K562 (cell line): ENCODE measurements around the gene RNF31. TPM values are rescaled to one million over a fixed set of nuclear protein-coding genes. Genes with fewer than 3 reads are reported as not detected.

ENCODE experiments used
- ATAC-seq: fragments of 200-7000 bp; cut with Tn5 transposase; 3 replicates; pipeline ENCODE4 v1.9.1; 2020; ENCODE audit warnings: moderate library complexity
- BruUV-seq: library from RNA; stranded (reverse); fragments of 400-500 nt; replicated peaks from 2 replicates; lab custom pipeline; 2021; lab: Mats Ljungman, UMichigan
- CTCF ChIA-PET: fragments of 300-600 bp; formaldehyde crosslinking; extraction: SDS; loops from one replicate; lab custom pipeline; 2021; ENCODE audit warnings: low intra/inter-chr PET ratio; lab: Yijun Ruan, JAX
- POLR2A ChIA-PET: fragments of 300-600, 350-650 bp; sonication (Branson Sonifier 250); formaldehyde crosslinking; extraction: SDS; loops from one replicate; lab custom pipeline; 2021; ENCODE audit warnings: antibody characterized with exemption, inconsistent platforms; lab: Yijun Ruan, JAX
- DNase-seq, 4 experiments: peaks; one replicate each; pipeline versions ENCODE4 v3.0.0 to v3.0.0-alpha.2; 2011 to 2018; ENCODE audit warnings: low spot score in 3 of 4, mixed read lengths in 3 of 4; ENCODE audit errors: extremely low read depth in 1 of 4
- FAIRE-seq: peaks from 2 replicates; lab custom pipeline; 2011; peaks lifted over from hg19 to GRCh38; lab: Jason Lieb, UNC
- H2AFZ ChIP-seq: 2 replicates; pipeline ENCODE4 v1.6.0; 2011; ENCODE audit warnings: low read depth, low read length, control low read depth, inconsistent platforms
- H3K27ac ChIP-seq: fragments of 200-600 bp; 3 replicates; pipeline ENCODE4 v1.8.0; 2011; ENCODE audit warnings: low read depth, mild to moderate bottlenecking, control low read depth, inconsistent platforms, low read length, moderate library complexity, mixed read lengths; ENCODE audit errors: extremely low read depth
- H3K27me3 ChIP-seq, 2 experiments: fragments of 300-600 bp in 1 of 2; 2 replicates in 1 of 2; 3 replicates in 1 of 2; pipeline versions ENCODE4 v1.6.0 to v1.8.0; 2011; ENCODE audit warnings: inconsistent platforms in 2 of 2, low read length in 2 of 2, mild to moderate bottlenecking in 1 of 2, mixed read lengths in 1 of 2, moderate library complexity in 1 of 2; ENCODE audit not compliant: control insufficient read depth in 2 of 2, insufficient read depth in 2 of 2
- H3K36me3 ChIP-seq: fragments of 300-600 bp; 3 replicates; pipeline ENCODE4 v1.8.0; 2011; ENCODE audit warnings: mild to moderate bottlenecking, low read length, inconsistent platforms; ENCODE audit not compliant: control insufficient read depth, insufficient read depth
- H3K4me1 ChIP-seq, 2 experiments: fragments of 200-600 bp in 1 of 2; replicated peaks in 1 of 2; 2 replicates in 1 of 2; 3 replicates in 1 of 2; pipeline versions ENCODE4 v1.5.1 to v1.8.0; 2011; ENCODE audit warnings: inconsistent platforms in 2 of 2, low read length in 2 of 2, mild to moderate bottlenecking in 1 of 2, mixed read lengths in 1 of 2, moderate library complexity in 1 of 2; ENCODE audit not compliant: control insufficient read depth in 2 of 2, insufficient read depth in 2 of 2
- H3K4me2 ChIP-seq: 2 replicates; pipeline ENCODE4 v1.6.1; 2011; ENCODE audit warnings: low read length, control low read depth, inconsistent platforms, mixed read lengths; ENCODE audit not compliant: insufficient read depth
- H3K4me3 ChIP-seq: fragments of 200-600 bp; sonication (generic), shearing (Covaris generic); 2 replicates; pipeline ENCODE4 v1.5.1; 2016; ENCODE audit warnings: control low read depth, inconsistent platforms
- H3K79me2 ChIP-seq: fragments of 200-600 bp; 3 replicates; pipeline ENCODE4 v1.8.0; 2011; ENCODE audit warnings: low read length, inconsistent platforms; ENCODE audit not compliant: control insufficient read depth, insufficient read depth
- H3K9ac ChIP-seq, 2 experiments: 2 replicates each; pipeline versions ENCODE4 v1.6.0 to v1.6.1; 2011; ENCODE audit warnings: low read depth in 2 of 2, low read length in 2 of 2, control low read depth in 1 of 2, inconsistent platforms in 1 of 2, mild to moderate bottlenecking in 1 of 2, mixed read lengths in 1 of 2; ENCODE audit not compliant: insufficient read depth in 1 of 2
- H3K9me1 ChIP-seq: one replicate; pipeline ENCODE4 v1.6.0; 2011; ENCODE audit warnings: inconsistent platforms, mild to moderate bottlenecking, low read length, moderate library complexity; ENCODE audit not compliant: control insufficient read depth, insufficient read depth
- H3K9me3 ChIP-seq: replicated peaks from 2 replicates; pipeline ENCODE4 v1.5.1; 2011; ENCODE audit warnings: low read depth, low read length, inconsistent platforms; ENCODE audit not compliant: control insufficient read depth, insufficient read depth
- H4K20me1 ChIP-seq: replicated peaks from 2 replicates; pipeline ENCODE4 v1.6.1; 2011; ENCODE audit warnings: low read length, inconsistent platforms, mixed read lengths; ENCODE audit not compliant: control insufficient read depth, insufficient read depth
- BRF1 ChIP-seq: IDR thresholded peaks from 3 replicates; pipeline ENCODE4 v1.6.1; 2011; ENCODE audit warnings: borderline replicate concordance, mild to moderate bottlenecking; ENCODE audit not compliant: insufficient read length; ENCODE audit errors: extremely low read depth
- CEBPB ChIP-seq: fragments of 450-650 bp; IDR thresholded peaks from 2 replicates; pipeline ENCODE4 v1.6.1; 2016; ENCODE audit warnings: missing genetic modification characterization, missing compliant biosample characterization
- DIDO1 ChIP-seq: fragments of 450-650 bp; IDR thresholded peaks from 2 replicates; pipeline ENCODE4 v1.6.1; 2016; ENCODE audit warnings: low read depth, missing biosample characterization, missing genetic modification characterization
- DNMT1 ChIP-seq: fragments of 450-650 bp; IDR thresholded peaks from 2 replicates; pipeline ENCODE4 v1.6.1; 2016; ENCODE audit warnings: antibody characterized with exemption, mild to moderate bottlenecking
- FOXJ2 ChIP-seq: fragments of 200-800 bp; sonication (Bioruptor generic); IDR thresholded peaks from 2 replicates; pipeline ENCODE4 v1.6.1; 2016; ENCODE audit warnings: missing genetic modification characterization, missing compliant biosample characterization
- GABPA ChIP-seq: fragments of 200-800 bp; sonication (Bioruptor generic); conservative IDR thresholded peaks from 2 replicates; pipeline ENCODE4 v1.6.1; 2016; ENCODE audit warnings: low read depth, missing genetic modification characterization, missing compliant biosample characterization
- GTF2A2 ChIP-seq: IDR thresholded peaks from 2 replicates; pipeline ENCODE4 v1.6.1; 2016; ENCODE audit warnings: mild to moderate bottlenecking, missing genetic modification characterization, missing compliant biosample characterization
- GTF2E2 ChIP-seq: fragments of 200-800 bp; sonication (Bioruptor generic); IDR thresholded peaks from 2 replicates; pipeline ENCODE4 v1.6.1; 2016; ENCODE audit warnings: missing genetic modification characterization, missing compliant biosample characterization
- HCFC1 ChIP-seq: IDR thresholded peaks from 2 replicates; pipeline ENCODE4 v1.6.1; 2012; ENCODE audit warnings: low read depth, low read length, improper control_type of control experiment
- HMGN3 ChIP-seq: IDR thresholded peaks from 2 replicates; pipeline ENCODE4 v1.6.1; 2011; ENCODE audit warnings: borderline replicate concordance, low read depth, mild to moderate bottlenecking, mixed read lengths, low read length; ENCODE audit not compliant: insufficient read length; ENCODE audit errors: extremely low read depth
- JUN ChIP-seq, 2 experiments: sonication (generic) in 1 of 2; formaldehyde crosslinking in 1 of 2; IDR thresholded peaks; 2 replicates each; pipeline versions ENCODE4 v1.6.1 to v1.8.0; 2012 to 2022; ENCODE audit warnings: borderline replicate concordance in 2 of 2, mild to moderate bottlenecking in 2 of 2, improper control_type of control experiment in 1 of 2, low read depth in 1 of 2, low read length in 1 of 2, missing genetic modification reagents in 1 of 2
- NBN ChIP-seq: fragments of 450-650 bp; IDR thresholded peaks from 2 replicates; pipeline ENCODE4 v1.6.1; 2016; ENCODE audit warnings: low read depth, mild to moderate bottlenecking
- RBM22 ChIP-seq: fragments of 200-400 bp; formaldehyde crosslinking; IDR thresholded peaks from 2 replicates; pipeline ENCODE4 v1.6.1; 2018; ENCODE audit warnings: low read length, low read depth; ENCODE audit not compliant: poor library complexity, severe bottlenecking
- RNF2 ChIP-seq: sonication (generic); IDR thresholded peaks from 2 replicates; pipeline ENCODE4 v1.6.1; 2016
- TCF7 ChIP-seq: sonication (generic); IDR thresholded peaks from 2 replicates; pipeline ENCODE4 v1.6.1; 2016; ENCODE audit warnings: antibody characterized with exemption, borderline replicate concordance
- XRCC3 ChIP-seq: fragments of 450-650 bp; IDR thresholded peaks from 2 replicates; pipeline ENCODE4 v1.6.1; 2017; ENCODE audit warnings: mild to moderate bottlenecking, moderate library complexity
- ZNF644 ChIP-seq: fragments of 200-800 bp; sonication (Bioruptor generic); IDR thresholded peaks from 2 replicates; pipeline ENCODE4 v1.6.1; 2016; ENCODE audit warnings: low read depth, missing genetic modification characterization, missing compliant biosample characterization
- WGBS: fragments of 100-300 bp; shearing (Covaris generic); methylation state at CpG from one replicate; pipeline ENCODE4 v1.1.6; 2016; ENCODE audit warnings: low coverage, mixed read lengths; ENCODE audit not compliant: insufficient coverage; ENCODE audit errors: missing lambda C conversion rate; 5-methylcytosine and 5-hydroxymethylcytosine counted together
- in situ Hi-C: fragments of 300-500 bp; cut with MboI; formaldehyde crosslinking; loops from 4 replicates; pipeline ENCODE4 v1.15.0; 2018; ENCODE audit warnings: inconsistent platforms, mixed read lengths
- intact Hi-C: fragments of 100-400 bp; cut with micrococcal nuclease; formaldehyde crosslinking; loops from 2 replicates; pipeline ENCODE4 v1.14.2; 2022
- polyA plus RNA-seq, 8 experiments: library from polyadenylated mRNA; depleted of rRNA in 4 of 8; stranded (reverse) in 5 of 8; unstranded in 3 of 8; fragments of >200 nt; fragmentation: Nextera tagmentation in 2 of 8; fragmentation: Illumina TruSeq in 1 of 8; extraction: Ambion mirVana in 2 of 8; extraction: Trizol in 1 of 8; gene quantifications; 2 replicates each; pipeline versions ENCODE4 v1.2.1 to v1.2.3, GENCODE V29; 2011 to 2014; ENCODE audit warnings: inconsistent platforms in 1 of 8, missing spikeins in 1 of 8
- total RNA-seq, 7 experiments: library from RNA; depleted of rRNA in 6 of 7; stranded (reverse); fragments of >200 nt in 6 of 7; fragmentation: Illumina TruSeq in 2 of 7; extraction: Trizol in 2 of 7; gene quantifications; 2 replicates each; pipeline versions ENCODE4 v1.2.1 to v1.2.3, GENCODE V29; 2011 to 2021; ENCODE audit warnings: low replicate concordance in 1 of 7
- TF ChIP-seq, protein P1 (sequence below): fragments of 250-450 bp; sonication (Bioruptor Pico); IDR thresholded peaks from 2 replicates; pipeline ENCODE4 v1.6.1; 2021; ENCODE audit warnings: mild to moderate bottlenecking
- TF ChIP-seq, protein P2 (sequence below): fragments of 250-450 bp; sonication (Bioruptor Pico); IDR thresholded peaks from 2 replicates; pipeline ENCODE4 v1.8.0; 2021; ENCODE audit warnings: moderate library complexity, mild to moderate bottlenecking, inconsistent platforms

RNF31 gene
- total and polyA plus RNA-seq, 9 of the 15 experiments (the other 6 are each of a cell fraction or from before 2014, with no cell fraction given): 3.1 to 47.6 (median 19.1) TPM

DNA sequence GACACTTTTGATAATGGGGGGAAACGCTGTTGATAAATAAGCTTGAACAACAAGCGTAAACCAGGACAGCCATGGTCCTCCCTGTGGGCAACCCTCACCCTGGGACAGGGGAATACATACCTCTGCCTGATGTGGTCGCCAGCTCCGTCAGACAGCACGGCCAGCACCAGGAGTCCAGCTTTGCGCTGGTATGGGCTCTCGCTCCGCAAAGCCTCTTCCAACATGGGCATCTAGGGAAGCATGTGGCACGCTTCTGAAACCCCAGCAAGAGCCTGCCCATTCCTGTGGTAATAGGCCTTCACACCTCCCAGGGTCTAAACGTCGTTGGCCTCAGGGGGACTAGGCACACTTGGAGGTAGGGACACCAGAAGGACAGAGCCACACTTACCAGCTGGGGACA lies 38.4 kb downstream of the RNF31 start:
- CTCF ChIA-PET: no interaction called here
- H3K79me2 ChIP-seq: peaks cover 18% of the 10 kb centered on the region

More for the DNA sequence above, 38.4 kb downstream of the RNF31 start:
- peaks cover 0 to 21% of the 10 kb centered on the region in 2 experiments; a peak in 3 of 5 replicates for H3K4me1 ChIP-seq
- intact Hi-C loops (no loop called here), in situ Hi-C loops (no loop called here)
- no peak overlapping the region for H3K9ac ChIP-seq
- H3K27ac ChIP-seq: no peak overlapping the region
- no peak overlapping the region for H3K4me2 ChIP-seq
- 87% methylated on average over 8 of the region's 11 CpGs for WGBS
- ATAC-seq (no peak), FAIRE-seq (no peak), DNase-seq (no peak)
- no peaks in the 10 kb centered on the region for H3K9me3 ChIP-seq
- H4K20me1 ChIP-seq: peaks cover 9% of the 10 kb centered on the region; the same call in 1 of the 2 replicates
- peaks cover 3% of the 10 kb centered on the region for H3K9me1 ChIP-seq
- H3K36me3 ChIP-seq: peaks cover 75% of the 10 kb centered on the region; the same call in 2 of the 3 replicates
- H3K27me3 ChIP-seq: no peaks in the 10 kb centered on the region
- POLR2A ChIA-PET: interaction anchor here (0.9 to 1.5 kb wide), 2 partner anchors 10 to 11 kb away, joined by 3 to 5 read pairs; partner anchors contain the start of gene TM9SF1
- no peak overlapping the region for H3K4me3 ChIP-seq
- TF ChIP-seq, protein P1, sequence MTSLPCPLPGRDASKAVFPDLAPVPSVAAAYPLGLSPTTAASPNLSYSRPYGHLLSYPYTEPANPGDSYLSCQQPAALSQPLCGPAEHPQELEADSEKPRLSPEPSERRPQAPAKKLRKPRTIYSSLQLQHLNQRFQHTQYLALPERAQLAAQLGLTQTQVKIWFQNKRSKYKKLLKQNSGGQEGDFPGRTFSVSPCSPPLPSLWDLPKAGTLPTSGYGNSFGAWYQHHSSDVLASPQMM (CRISPR knock-in tag): no peak
- TF ChIP-seq JUN (IDR thresholded peaks at IDR 0.05; ENCODE audit: borderline replicate concordance, low read depth, low read length): no peak
- no peak for TF ChIP-seq JUN (CRISPR knock-in tag; IDR thresholded peaks at IDR 0.05; ENCODE audit: borderline replicate concordance)
- TF ChIP-seq GTF2E2 (tag): no peak
- no peak for TF ChIP-seq GTF2A2
- TF ChIP-seq HCFC1: no peak
- no peak for TF ChIP-seq FOXJ2
- TF ChIP-seq GABPA (tag): no peak
- TF ChIP-seq, protein P2, sequence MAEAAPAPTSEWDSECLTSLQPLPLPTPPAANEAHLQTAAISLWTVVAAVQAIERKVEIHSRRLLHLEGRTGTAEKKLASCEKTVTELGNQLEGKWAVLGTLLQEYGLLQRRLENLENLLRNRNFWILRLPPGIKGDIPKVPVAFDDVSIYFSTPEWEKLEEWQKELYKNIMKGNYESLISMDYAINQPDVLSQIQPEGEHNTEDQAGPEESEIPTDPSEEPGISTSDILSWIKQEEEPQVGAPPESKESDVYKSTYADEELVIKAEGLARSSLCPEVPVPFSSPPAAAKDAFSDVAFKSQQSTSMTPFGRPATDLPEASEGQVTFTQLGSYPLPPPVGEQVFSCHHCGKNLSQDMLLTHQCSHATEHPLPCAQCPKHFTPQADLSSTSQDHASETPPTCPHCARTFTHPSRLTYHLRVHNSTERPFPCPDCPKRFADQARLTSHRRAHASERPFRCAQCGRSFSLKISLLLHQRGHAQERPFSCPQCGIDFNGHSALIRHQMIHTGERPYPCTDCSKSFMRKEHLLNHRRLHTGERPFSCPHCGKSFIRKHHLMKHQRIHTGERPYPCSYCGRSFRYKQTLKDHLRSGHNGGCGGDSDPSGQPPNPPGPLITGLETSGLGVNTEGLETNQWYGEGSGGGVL (CRISPR knock-in tag): no peak
- TF ChIP-seq RBM22: no peak
- TF ChIP-seq NBN: no peak
- no peak for TF ChIP-seq RNF2
- TF ChIP-seq TCF7: no peak
- TF ChIP-seq ZNF644 (tag): no peak
- no peak for TF ChIP-seq DNMT1
- no peak for TF ChIP-seq XRCC3
- TF ChIP-seq HMGN3: no peak
- no peak for TF ChIP-seq DIDO1 (tag)
- no peak for TF ChIP-seq CEBPB (tag)
- no peak for TF ChIP-seq BRF1
- BruUV-seq: no TSS peak
- H2AFZ ChIP-seq: no peak overlapping the region
